ENCODE measurements around the gene SERPINE1.

SERPINE1 gene

Small RNA genes within 50 kb of the gene (small RNA-seq; reads per million reads assigned to genes)
- gene MIR4653, result 0 reads per million in 2 experiments

Data from SK-N-DZ (cell line).